Nephron progenitor cell (in vitro differentiated cells): ENCODE data around the gene ZNF236.
A peak's percentile ranks its signal among the peaks of the same experiment; 100 is the strongest.

ENCODE experiments used
- DNase-seq: peaks from one replicate; pipeline ENCODE4 v3.0.0; 2021
- H3K27ac Mint-ChIP-seq: 2 replicates; pipeline ENCODE4 v1.8.0; 2021; ENCODE audit warnings: mild to moderate bottlenecking, moderate library complexity, mixed read lengths
- H3K27me3 Mint-ChIP-seq: 2 replicates; pipeline ENCODE4 v1.8.0; 2021; ENCODE audit warnings: mild to moderate bottlenecking, low read depth, mixed read lengths; ENCODE audit not compliant: poor library complexity
- H3K36me3 Mint-ChIP-seq: 2 replicates; pipeline ENCODE4 v1.8.0; 2021; ENCODE audit warnings: low read depth, mixed read lengths
- H3K4me1 Mint-ChIP-seq: 2 replicates; pipeline ENCODE4 v1.8.0; 2021; ENCODE audit warnings: mixed read lengths
- H3K4me3 Mint-ChIP-seq: 2 replicates; pipeline ENCODE4 v1.8.0; 2021; ENCODE audit warnings: mild to moderate bottlenecking, moderate library complexity, mixed read lengths
- H3K9me3 Mint-ChIP-seq: 2 replicates; pipeline ENCODE4 v1.8.0; 2021; ENCODE audit warnings: mild to moderate bottlenecking, moderate library complexity, mixed read lengths
- CTCF ChIP-seq: fragments of 200-600 bp; sonication (generic); IDR thresholded peaks from 2 replicates; pipeline ENCODE4 v1.5.0; 2021; ENCODE audit warnings: antibody characterized with exemption

ZNF236 gene

GRCh38 chr18:76972241-76972640 is 149.9 kb downstream of the ZNF236 start:
- H3K4me1 Mint-ChIP-seq = peaks cover 31% of the 10 kb centered on the region
- H3K4me3 Mint-ChIP-seq = no peak overlapping the region
- no peak for TF ChIP-seq CTCF
- H3K27me3 Mint-ChIP-seq = no peaks in the 10 kb centered on the region
- H3K36me3 Mint-ChIP-seq = peaks cover 23% of the 10 kb centered on the region
- DNase-seq = no peak
- no peaks in the 10 kb centered on the region for H3K9me3 Mint-ChIP-seq
- no peak overlapping the region for H3K27ac Mint-ChIP-seq

- no peaks in the 10 kb centered on the region for H3K9me3 Mint-ChIP-seq
- DNase-seq = no peak
- H3K4me1 Mint-ChIP-seq = peaks cover 38% of the 10 kb centered on the region
- H3K27ac Mint-ChIP-seq = peak overlapping the region; percentile 61
- H3K4me3 Mint-ChIP-seq = no peak overlapping the region
- no peak for TF ChIP-seq CTCF
- H3K36me3 Mint-ChIP-seq = peaks cover 23% of the 10 kb centered on the region
- no peaks in the 10 kb centered on the region for H3K27me3 Mint-ChIP-seq
Measured at GRCh38 chr18:76972846-76973519, 150.6 kb downstream of the ZNF236 start.

- Mint-ChIP-seq H3K9me3 (no peaks in the 10 kb centered on the region), H3K27ac (no peak overlapping the region), H3K27me3 (no peaks in the 10 kb centered on the region), H3K36me3 (peaks cover 22% of the 10 kb centered on the region), H3K4me1 (peaks cover 38% of the 10 kb centered on the region), H3K4me3 (no peak overlapping the region)
- no peak for DNase-seq
- TF ChIP-seq CTCF = no peak
Measured at GRCh38 chr18:76973520-76974266, 151.3 kb downstream of the ZNF236 start.

GRCh38 chr18:76974386-76974785 is 152.0 kb downstream of the ZNF236 start:
- no peak for DNase-seq
- H3K27ac Mint-ChIP-seq = no peak overlapping the region
- peaks cover 18% of the 10 kb centered on the region for H3K36me3 Mint-ChIP-seq
- no peaks in the 10 kb centered on the region for H3K27me3 Mint-ChIP-seq
- TF ChIP-seq CTCF = no peak
- H3K4me3 Mint-ChIP-seq = no peak overlapping the region
- H3K4me1 Mint-ChIP-seq = peaks cover 43% of the 10 kb centered on the region
- no peaks in the 10 kb centered on the region for H3K9me3 Mint-ChIP-seq

GRCh38 chr18:76975577-76976110 is 153.3 kb downstream of the ZNF236 start:
- no peaks in the 10 kb centered on the region for H3K9me3 Mint-ChIP-seq
- peaks cover 18% of the 10 kb centered on the region for H3K36me3 Mint-ChIP-seq
- H3K27me3 Mint-ChIP-seq = peaks cover 4% of the 10 kb centered on the region
- no peak overlapping the region for H3K4me3 Mint-ChIP-seq
- no peak for DNase-seq
- H3K4me1 Mint-ChIP-seq = peaks cover 55% of the 10 kb centered on the region
- no peak for TF ChIP-seq CTCF
- peak overlapping the region; percentile 93 for H3K27ac Mint-ChIP-seq
